Vagina (tissue), 2 donors: ENCODE data around the gene BACH1.

Source experiments
- POLR2A ChIP-seq, 2 donors: fragments of 450-650 bp; IDR thresholded peaks; one replicate each; pipeline ENCODE4 v1.6.1; 2017; ENCODE audit warnings: antibody characterized with exemption in 2 of 2, mild to moderate bottlenecking in 2 of 2, moderate library complexity in 2 of 2
- TF ChIP-seq, protein P1 (sequence below), 3 experiments: fragments of 450-650 bp in 2 of 3; fragments of 200-600 bp in 1 of 3; sonication (generic) in 1 of 3; IDR thresholded peaks; one replicate each; pipeline ENCODE4 v1.5.1; 2017 to 2019; ENCODE audit warnings: antibody characterized with exemption in 3 of 3, mild to moderate bottlenecking in 2 of 3, moderate library complexity in 2 of 3

DNA sequence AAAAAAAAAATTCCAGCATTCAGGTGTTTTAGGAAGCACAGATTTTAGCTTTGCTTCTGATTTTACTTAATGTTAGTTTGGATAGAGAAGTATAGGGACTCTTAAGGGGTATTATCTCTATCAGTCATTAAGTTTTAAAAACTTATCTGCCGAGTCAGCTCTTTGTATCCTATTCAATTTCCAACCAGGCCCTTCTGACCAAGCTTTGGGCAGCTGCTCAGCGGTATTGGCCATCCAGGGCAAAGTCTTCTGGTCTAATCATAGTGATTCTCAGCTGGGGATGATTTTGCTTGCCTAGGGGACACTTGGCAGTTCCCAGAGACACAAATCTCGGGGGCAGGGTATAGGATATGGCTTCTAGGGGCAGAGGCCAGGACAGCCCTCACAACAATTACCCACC is 47.6 kb downstream of the BACH1 start:
- TF ChIP-seq, protein P1, sequence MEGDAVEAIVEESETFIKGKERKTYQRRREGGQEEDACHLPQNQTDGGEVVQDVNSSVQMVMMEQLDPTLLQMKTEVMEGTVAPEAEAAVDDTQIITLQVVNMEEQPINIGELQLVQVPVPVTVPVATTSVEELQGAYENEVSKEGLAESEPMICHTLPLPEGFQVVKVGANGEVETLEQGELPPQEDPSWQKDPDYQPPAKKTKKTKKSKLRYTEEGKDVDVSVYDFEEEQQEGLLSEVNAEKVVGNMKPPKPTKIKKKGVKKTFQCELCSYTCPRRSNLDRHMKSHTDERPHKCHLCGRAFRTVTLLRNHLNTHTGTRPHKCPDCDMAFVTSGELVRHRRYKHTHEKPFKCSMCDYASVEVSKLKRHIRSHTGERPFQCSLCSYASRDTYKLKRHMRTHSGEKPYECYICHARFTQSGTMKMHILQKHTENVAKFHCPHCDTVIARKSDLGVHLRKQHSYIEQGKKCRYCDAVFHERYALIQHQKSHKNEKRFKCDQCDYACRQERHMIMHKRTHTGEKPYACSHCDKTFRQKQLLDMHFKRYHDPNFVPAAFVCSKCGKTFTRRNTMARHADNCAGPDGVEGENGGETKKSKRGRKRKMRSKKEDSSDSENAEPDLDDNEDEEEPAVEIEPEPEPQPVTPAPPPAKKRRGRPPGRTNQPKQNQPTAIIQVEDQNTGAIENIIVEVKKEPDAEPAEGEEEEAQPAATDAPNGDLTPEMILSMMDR (IDR thresholded peaks at IDR 0.05), result no peak
- TF ChIP-seq POLR2A (IDR thresholded peaks at IDR 0.05), result no peak
